ENCODE data around the gene SERPINA4.

SERPINA4 gene

DNA sequence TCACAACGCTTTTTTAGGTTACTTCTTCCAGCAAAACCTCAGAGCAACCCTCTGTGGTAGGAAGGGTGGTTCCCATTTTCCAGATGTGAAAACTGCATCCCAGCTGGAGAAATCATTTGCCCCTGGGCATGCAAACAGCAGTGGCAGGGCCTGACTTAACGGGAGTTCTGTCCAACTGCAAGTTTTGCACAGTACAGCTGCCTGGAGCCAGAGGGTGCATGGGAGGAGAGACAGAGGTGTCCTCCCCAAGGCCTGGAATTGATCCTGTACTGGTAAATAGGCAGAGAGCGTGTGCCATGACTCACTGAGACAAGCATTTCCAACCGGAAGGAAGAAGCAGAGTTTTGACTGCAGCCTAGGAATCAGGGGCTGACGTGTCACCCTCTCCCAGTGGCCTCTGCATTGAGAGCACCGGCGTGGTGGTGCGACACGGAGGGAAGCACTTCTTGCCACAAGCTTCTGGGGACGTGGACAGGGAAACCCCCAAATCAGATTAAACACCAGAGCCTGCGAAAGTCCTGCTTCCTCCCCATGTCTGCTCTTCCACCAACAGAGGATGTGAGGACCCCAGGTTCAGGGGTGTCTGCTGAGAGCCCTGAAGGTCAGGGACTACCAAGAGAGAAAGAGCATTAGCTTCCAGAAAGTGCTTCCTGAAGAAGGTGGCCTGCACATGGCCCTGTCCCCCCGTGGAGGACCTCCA is 19.0 kb upstream of the SERPINA4 start:
- H3K27ac ChIP-seq: no peak overlapping the region

DNA sequence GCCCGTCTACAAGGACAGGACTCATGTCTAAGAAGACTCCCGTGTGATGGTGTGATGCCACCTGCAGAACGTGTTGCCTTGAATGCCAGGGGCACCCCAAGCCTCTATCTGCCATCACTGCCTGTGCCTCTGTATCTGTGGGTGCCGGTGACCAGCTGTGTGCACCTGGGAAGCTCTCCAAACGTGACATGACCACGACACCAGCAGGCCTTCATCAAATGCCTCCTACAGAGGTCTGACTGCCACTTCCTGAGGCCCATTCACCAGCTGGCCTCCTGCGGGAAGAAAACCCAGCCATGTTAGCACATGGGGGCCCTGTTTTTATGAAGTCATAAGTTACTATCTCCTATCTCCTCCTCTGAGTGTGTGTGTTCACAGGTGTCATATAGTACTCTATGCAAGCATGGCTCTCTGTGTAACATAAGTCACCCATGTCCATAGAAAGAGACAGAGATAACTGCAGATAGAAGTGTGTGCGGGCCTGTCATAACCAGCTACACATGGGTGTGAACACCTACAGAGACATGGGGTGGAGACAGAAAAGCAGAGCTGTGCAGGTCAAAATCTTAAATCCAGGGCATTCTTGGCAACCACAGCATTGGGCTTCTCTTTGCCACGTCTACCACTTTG is 18.3 kb upstream of the SERPINA4 start:
- no peak for DNase-seq (ENCODE audit: low read depth, low spot score)
- no peak overlapping the region for H3K27ac ChIP-seq

More for the DNA sequence above, 19.0 kb upstream of the SERPINA4 start:
- no peak for DNase-seq (ENCODE audit: low read depth, low spot score)

DNA sequence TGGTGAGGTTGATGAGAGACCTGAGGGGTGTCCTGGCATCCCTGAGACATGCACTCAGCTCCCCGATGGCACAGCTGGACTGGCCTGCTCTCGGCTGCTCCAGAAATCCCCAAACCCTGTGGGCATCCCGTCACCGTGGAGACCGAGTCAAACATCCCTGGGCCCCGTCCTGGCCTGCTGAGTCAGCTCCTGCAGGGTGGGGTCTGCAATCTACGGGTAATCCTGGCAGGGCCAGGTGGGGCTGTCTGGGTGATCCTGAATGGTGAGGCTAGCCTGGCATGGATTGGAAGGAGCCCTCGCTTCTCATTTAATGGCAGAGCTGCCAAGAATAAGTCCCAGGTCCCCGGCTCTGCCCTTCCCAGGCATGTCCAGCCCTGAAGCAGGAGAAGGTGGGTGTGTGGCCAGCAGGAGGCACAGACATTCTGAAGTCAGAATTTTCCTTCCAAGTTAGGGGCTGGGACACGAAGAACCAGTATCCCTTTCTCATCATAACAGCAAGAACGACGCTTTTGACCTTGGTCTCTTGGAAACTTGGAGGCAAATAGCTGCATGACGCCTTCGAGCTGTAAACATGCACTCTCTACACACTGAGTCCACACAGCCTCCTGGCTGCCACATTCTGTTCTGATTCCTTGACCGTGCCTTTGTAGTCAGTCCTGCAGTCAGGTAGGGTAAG is 17.7 kb upstream of the SERPINA4 start:
- no peak for DNase-seq (ENCODE audit: low read depth, low spot score)
- H3K27ac ChIP-seq: no peak overlapping the region

DNA sequence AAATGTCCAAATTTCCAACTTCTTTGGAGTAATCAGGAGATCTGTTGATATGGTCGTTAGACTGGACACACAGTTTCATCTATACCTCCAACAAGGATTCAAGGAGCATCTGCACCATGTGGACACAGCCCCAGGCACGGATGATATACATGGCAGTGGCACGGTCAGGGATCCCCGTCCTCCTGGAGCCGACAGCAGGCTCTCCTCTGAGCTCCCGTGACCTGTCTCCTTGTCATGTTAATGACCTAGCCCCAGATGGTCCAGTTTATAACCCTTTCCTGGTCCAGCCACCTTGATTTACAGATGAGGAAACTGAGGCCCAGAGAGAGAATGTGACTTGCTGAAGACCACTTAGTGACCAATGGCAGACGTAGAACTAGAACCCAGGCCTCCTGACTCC is 16.5 kb upstream of the SERPINA4 start:
- no peak for DNase-seq (ENCODE audit: low read depth, low spot score)
- H3K27ac ChIP-seq: no peak overlapping the region

DNA sequence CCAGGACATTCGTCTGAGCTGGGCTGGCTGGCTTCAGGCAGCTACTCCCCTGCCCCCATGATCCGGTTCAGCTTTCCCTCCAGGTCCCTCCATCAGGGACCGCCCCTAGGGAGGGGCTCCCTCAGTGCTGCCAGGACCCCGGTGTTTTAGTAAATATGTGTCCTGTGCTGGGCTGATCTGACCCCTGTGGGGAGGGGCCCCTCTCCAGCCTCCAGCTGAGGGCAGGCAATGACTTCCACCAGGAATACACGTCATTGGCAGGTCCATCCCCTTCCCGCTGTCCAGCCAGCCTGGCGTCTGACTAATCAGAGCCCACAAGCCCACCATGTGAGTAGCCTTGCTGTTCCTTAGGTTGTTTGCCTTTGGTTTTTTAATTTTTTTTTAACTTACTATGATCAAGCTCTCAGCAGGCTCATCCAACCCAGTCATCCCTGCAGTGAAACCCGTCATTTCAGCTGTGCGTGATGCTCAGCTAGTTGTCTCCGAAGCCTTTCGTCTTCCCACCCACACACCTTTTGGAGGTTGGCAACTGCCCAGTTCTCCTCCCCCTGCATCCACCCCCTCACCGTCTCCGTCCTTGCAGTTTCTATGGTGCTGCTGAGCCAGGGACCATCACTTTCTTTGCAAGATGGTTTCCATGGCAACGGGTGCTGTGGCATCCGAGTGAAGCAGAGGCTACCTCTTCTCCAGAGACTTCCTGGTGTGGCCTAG is 16.0 kb upstream of the SERPINA4 start:
- no peak for DNase-seq (ENCODE audit: low read depth, low spot score)
- no peak overlapping the region for H3K27ac ChIP-seq

DNA sequence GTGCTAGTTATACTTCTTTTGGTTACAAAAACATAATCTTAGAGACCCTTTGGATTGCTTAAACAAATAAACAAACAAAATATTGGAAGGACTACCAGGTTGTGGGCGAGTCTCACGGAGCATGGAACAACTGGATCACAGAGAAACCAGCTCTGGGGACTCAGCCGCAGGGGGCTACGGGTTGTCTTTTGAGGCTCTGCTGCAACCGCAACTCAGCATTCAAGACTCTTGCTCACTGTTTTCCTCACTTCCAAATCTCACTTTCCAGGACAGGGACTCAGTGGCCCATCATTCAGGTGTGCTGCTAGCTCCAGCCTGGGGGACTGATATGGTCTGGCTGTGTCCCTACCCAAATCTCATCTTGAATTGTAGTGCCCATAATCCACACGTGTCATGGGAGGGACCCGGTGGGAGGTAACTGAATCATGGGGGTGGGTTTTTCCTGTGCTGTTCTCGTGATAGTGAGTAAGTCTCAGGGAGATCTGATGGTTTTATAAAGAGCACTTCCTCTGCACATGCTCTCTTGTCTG is 14.0 kb upstream of the SERPINA4 start:
- no peak for DNase-seq (ENCODE audit: low read depth, low spot score)
- no peak overlapping the region for H3K27ac ChIP-seq

DNA sequence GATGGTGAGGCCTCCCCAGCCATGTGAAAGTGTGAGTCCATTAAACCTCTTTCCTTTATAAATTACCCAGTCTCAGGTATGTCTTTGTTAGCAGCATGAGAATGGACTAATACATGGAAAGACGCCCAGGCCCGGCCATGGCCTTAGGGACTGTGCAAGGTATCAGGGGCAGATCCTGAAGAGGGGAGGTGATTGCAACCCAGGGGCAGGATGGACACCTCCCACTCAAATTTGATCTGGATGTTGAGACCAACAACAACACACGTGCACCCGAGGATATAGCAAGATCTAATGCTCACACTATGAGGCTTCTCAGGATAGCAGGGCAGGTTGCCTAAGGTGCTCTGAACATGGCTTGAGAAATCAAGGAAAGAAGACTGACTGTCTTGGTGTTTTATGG is 13.5 kb upstream of the SERPINA4 start:
- H3K27ac ChIP-seq: no peak overlapping the region
- no peak for DNase-seq (ENCODE audit: low read depth, low spot score)

DNA sequence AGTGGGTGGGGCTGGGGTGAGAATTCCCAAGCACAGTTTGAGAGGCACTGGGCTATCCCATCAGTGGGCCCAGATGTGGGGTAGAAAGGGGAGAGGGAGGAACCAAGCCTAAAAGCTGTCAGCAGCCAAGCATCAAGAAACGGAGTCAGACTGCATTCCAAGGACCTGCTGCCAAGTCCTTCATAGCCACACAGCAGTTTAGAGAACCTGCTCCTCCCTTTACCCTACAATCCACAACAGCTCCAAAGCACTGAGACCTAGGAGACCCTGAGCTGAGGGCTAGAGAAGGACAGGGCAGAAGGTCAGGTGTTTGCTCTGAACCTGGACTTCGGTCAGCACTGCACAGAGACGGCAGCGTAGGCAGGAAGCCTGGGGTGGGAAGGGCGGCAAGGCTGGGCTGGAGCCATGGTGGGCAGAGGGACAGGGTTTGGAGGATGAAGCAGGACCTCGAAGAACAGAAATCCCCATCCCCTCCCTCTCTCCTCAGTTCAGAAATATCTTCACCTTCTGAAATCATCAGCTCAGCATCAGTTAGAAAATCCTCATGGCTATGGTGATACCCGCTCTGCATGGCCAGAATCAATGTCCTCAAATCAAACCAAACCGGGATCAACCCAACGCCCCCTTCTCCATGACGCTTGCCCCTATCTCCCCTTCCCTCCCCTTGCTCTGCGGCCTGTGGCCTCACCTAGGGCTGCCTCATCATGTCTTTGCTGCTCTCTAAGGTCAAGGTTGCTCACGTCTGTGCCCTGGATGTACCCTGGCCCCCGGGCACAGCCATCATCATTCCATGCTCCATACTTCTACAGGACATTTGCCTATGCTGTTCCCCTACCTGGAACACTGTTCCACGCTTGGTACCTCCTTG is 12.9 kb upstream of the SERPINA4 start:
- DNase-seq (ENCODE audit: low read depth, low spot score): no peak
- H3K27ac ChIP-seq: no peak overlapping the region

DNA sequence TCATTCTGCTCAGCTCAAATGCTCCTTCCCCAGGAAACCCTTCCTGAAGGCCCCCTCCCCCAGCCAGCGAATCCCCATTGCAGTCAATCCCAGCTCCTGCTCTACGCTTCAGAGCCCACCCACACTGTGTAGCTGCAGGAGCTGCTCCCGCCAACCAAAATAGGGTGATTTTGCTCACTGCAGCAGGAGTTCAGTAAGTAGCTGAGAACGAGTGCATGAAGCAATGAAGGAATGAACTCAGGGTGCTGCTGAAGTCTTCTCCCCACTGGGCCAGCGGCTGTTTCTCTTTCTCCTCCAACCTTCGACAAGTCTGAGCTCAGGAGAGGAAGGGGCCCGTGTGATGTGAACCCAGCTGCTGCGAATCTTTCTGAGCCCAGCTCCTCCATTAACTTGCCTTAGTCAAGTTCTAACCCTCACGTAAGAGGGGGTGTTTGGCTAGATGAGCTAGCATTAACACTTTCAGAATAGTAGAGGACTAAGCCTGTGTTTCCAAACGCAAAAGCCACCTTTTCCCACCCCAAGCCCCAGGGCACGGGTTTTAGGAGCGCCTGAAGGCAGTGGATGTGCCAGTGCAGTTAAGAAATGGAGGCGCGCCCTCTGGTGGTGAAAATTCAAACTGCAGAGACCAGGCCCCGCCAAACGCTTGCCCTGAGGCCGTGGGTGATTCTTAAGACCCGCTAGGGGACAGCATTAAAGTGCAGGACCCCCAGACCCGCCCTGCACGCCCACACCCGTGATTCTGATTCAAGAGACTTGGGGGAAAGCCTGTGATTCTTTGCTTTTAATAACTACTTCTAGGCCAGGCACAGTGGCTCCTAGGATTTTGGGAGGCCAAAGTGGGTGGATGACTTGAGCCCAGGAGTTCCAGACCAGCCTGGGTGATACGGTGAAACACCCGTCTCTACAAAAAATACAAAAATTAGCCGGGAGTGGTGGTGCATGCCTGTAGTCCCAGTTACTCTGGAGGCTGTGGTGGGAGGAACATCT is 11.9 kb upstream of the SERPINA4 start:
- H3K27ac ChIP-seq: no peak overlapping the region
- no peak for DNase-seq (ENCODE audit: low read depth, low spot score)

DNA sequence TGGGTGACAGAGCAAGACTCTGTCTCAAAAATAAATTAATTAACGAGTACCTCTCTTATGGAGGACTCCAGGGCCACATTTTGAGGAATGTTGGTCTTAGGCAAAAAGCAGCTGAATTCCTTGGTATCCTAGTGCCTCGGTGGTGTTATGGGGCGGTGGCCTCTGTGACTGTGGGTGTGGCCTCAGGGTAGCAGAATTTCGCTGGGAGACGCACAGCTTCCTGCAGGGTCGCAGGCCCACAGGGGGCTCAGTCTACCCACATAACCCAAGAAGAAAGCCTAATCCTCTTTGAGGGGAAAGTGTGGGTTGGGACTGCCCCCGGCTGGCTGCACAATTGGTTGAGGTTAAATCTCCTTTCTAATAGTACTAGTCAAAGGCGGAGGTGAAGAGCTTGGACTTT is 11.2 kb upstream of the SERPINA4 start:
- H3K27ac ChIP-seq: no peak overlapping the region
- DNase-seq (ENCODE audit: low read depth, low spot score): no peak

DNA sequence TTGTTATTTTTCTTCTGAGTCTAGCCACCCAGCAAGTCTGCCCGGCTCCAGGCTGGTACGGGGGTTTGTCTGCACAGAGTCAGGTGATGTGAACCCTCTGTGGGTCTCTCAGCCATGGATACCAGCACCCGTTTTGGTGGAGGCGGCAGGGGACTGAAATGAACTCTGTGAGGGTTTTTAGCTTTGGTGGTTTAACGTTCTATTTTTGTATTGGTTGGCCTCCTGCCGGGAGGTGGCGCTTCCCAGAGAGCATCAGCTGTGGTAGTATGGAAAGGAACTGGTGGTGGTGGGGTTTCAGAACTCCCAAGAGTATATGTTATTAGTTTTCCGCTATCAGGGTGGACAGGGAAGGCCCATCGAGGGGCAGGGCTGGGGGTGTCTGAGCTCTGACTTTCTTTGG is 5.3 kb upstream of the SERPINA4 start:
- DNase-seq (ENCODE audit: low read depth, low spot score): no peak
- H3K27ac ChIP-seq: no peak overlapping the region

DNA sequence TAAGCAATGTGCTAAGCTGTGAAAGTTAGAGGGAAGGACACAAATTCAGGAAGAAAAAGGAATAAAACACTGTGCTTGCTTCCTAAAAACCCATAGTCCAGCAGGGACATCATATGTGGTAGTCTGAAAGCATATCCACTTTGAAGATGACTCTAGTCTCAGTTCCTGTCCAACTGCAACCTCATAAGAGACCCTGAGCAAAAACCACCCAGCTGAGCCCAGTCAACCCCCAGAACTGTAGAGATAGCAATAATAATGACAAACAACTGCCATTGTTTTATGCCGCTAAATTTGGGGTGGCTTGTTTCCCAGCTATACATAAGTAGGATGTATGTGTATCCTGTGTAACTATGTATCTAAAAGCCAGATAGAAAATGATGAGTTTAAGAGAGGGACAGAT is 3.9 kb upstream of the SERPINA4 start:
- H3K27ac ChIP-seq: no peak overlapping the region
- DNase-seq (ENCODE audit: low read depth, low spot score): no peak

DNA sequence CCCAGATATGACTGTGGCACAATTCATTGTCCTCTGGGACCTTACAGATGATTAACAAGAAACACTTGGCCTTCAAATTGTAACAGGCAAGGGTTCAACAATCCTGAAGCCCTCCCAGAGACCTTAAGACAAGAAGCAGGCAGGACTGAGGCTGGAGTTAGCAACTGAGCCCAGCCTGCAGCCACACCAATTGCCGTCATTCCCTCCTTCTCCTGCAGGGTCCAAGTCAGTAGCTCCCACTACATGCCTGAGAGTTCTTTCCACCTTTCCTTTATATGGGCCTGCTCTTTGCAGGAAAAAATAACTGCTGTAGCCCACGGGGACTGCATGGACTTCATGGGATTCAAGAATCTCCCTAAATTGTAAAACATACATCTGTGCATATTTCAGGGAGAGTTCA is 2.4 kb upstream of the SERPINA4 start:
- DNase-seq (ENCODE audit: low read depth, low spot score): no peak

DNA sequence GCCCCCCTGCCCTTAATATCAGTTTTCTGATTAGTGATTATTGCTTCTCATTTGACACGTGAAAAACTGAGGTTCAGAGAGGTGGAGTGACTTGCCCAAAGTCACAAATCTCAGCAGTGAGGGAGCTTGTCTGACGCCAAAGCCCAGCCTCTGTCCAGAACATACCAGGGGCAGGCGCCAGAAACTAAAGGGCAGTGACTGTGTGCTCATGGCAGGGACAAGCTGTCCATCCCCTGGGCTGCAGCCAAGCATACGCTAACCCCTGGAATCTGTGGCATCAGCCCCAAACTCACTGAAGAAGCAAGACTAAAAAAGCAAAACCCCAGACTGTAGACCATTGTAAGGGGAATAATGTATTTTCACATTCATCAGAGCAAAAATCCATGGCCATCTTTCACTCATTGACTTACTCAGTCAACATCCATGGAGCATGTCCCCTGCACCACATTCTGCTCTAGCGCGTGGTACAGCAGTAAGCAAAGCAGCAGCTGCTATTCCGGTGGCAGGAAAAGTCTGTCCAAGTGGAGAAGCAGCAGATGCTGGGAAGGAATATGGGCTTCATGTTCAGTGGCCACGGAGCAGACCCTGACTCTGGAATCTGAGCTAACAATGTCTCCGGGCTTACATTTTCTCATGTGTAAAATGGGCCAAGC is 1.5 kb upstream of the SERPINA4 start:
- DNase-seq (ENCODE audit: low read depth, low spot score): no peak
- no peak overlapping the region for H3K27ac ChIP-seq

More for the DNA sequence above, 2.4 kb upstream of the SERPINA4 start:
- no peak overlapping the region for H3K27ac ChIP-seq

DNA sequence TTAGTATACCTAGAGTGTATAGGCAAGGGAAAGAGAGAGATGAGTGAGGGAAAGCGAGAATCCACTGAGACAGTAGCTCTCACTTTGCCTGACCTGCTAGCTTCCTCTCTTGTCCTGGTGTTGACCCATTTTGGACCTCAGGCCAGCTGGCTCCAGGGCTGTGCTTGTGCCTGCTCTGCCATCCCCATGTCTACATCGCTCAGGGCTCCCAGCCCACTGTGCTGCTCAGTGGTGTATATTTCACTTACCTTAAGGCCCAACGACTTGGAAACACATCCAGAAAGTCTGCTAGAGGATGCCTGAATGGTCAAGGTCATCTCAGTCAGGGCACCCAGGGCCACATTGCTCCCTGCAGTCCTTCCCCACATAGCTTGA is 964 bp upstream of the SERPINA4 start:
- no peak for DNase-seq (ENCODE audit: low read depth, low spot score)
- no peak overlapping the region for H3K27ac ChIP-seq

DNA sequence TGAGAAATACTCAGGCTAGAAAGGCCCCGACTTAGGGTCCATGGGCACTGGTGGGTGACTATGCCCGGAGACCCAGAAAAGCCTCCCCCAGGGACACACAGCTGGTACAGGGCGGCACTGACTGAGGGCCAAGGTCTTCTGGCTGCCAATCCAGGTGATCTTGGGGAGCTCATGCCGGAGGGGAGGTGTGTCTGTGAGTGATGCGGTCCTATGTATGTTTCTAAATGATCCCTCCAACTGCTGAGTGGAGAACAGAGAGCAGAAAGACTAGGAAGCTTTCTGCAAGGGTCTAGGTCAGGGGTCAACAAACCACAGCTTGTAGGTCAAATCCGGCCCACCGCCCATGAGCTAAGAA is 391 bp downstream of the SERPINA4 start:
- no peak overlapping the region for H3K27ac ChIP-seq
- no peak for DNase-seq (ENCODE audit: low read depth, low spot score)

DNA sequence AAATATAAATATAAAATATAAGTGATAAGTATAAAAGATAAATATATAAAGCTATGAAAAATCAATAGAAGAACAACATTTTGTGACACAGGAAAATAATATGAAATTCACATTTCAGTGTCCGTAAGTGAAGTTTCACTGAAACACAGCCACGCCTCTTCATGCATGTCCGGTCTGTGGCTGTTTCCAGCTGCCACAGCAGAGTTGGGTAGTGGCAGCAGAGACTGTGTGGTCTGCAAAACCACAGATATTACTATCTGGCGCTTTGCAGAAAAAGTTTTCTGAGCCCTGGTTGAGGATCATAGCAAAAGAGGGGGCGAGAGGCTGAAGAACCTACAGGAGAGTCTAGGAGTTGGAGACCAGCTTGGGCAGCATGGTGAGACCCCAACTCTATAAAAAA is 780 bp downstream of the SERPINA4 start:
- H3K27ac ChIP-seq: no peak overlapping the region
- no peak for DNase-seq (ENCODE audit: low read depth, low spot score)

Data from epithelial cell of prostate (primary cell).